Activated CD4-positive, alpha-beta memory T cell treated with anti-CD3 and anti-CD28 coated beads for 36 hours (primary cell): ENCODE results near the gene HSPA1L. TPM values are rescaled to one million over a fixed set of nuclear protein-coding genes. Genes with fewer than 3 reads are reported as not detected.

Experiments used
- CTCF ChIA-PET: fragments of 350-600 bp; sonication (Branson Sonifier 250); formaldehyde crosslinking; loops from one replicate; lab custom pipeline; 2021; ENCODE audit warnings: antibody characterized with exemption, inconsistent platforms; lab: Charles Lee
- POLR2A ChIA-PET: fragments of 350-600 bp; sonication (Branson Sonifier 250); formaldehyde crosslinking; loops from one replicate; lab custom pipeline; 2021; ENCODE audit warnings: antibody characterized with exemption; lab: Charles Lee
- DNase-seq: peaks from one replicate; pipeline ENCODE4 v3.0.0-alpha.2; 2020
- H3K27ac Mint-ChIP-seq: one replicate; pipeline ENCODE4 v1.8.0; 2021; ENCODE audit warnings: mixed read lengths
- H3K27me3 Mint-ChIP-seq: one replicate; pipeline ENCODE4 v1.8.0; 2021; ENCODE audit warnings: mixed read lengths
- H3K36me3 Mint-ChIP-seq: one replicate; pipeline ENCODE4 v1.8.0; 2021; ENCODE audit warnings: mixed read lengths
- H3K4me1 Mint-ChIP-seq: one replicate; pipeline ENCODE4 v1.8.0; 2021; ENCODE audit warnings: low read depth, mixed read lengths
- H3K4me3 Mint-ChIP-seq: one replicate; pipeline ENCODE4 v1.8.0; 2021; ENCODE audit warnings: mild to moderate bottlenecking, mixed read lengths
- H3K9me3 Mint-ChIP-seq: one replicate; pipeline ENCODE4 v1.8.0; 2021; ENCODE audit warnings: mixed read lengths
- intact Hi-C: fragments of 100-400 bp; cut with micrococcal nuclease; formaldehyde crosslinking; loops from one replicate; pipeline ENCODE4 v1.15.1; 2023
- total RNA-seq, 2 experiments: library from RNA; stranded (reverse); gene quantifications; one replicate each; pipeline ENCODE4 v1.2.3, GENCODE V29; 2021

The HSPA1L gene
- total RNA-seq, 2 experiments from 2014 or later: 2.0 TPM

- Mint-ChIP-seq H3K4me1 (no peaks in the 10 kb centered on the region), H3K4me3 (no peak overlapping the region), H3K27me3 (no peaks in the 10 kb centered on the region), H3K9me3 (no peaks in the 10 kb centered on the region), H3K36me3 (peaks cover 47% of the 10 kb centered on the region), H3K27ac (no peak overlapping the region)
- POLR2A ChIA-PET: no interaction called here
- intact Hi-C loops: no loop called here
- no peak for DNase-seq
- CTCF ChIA-PET: no interaction called here
Measured at GRCh38 chr6:31763619-31763940, 51.5 kb downstream of the HSPA1L start.

- POLR2A ChIA-PET: no interaction called here
- no peak overlapping the region for H3K27ac Mint-ChIP-seq
Measured at GRCh38 chr6:31762878-31763618, 52.0 kb downstream of the HSPA1L start.

GRCh38 chr6:31762356-31762755, 52.7 kb downstream of the HSPA1L start, which contains the start of gene SAPCD1:
Gene SAPCD1 (plus strand): TSS chr6:31762656. CDS start chr6:31763055, 399 bp downstream.
- intact Hi-C loops: no loop called here
- DNase-seq: no peak
- ChIA-PET CTCF (interaction anchor here (0.6 kb wide), 1 partner anchor 26 kb away, joined by 3 read pairs; no protein-coding TSS in a partner anchor), POLR2A (no interaction called here)
- Mint-ChIP-seq H3K36me3 (peaks cover 53% of the 10 kb centered on the region), H3K27me3 (no peaks in the 10 kb centered on the region), H3K4me3 (no peak within 1 kb of the TSS), H3K9me3 (no peaks in the 10 kb centered on the region), H3K4me1 (no peaks in the 10 kb centered on the region), H3K27ac (no peak within 1 kb of the TSS)

More at GRCh38 chr6:31762878-31763618, 52.0 kb downstream of the HSPA1L start:
- DNase-seq: no peak
- Mint-ChIP-seq H3K4me3 (no peak overlapping the region), H3K27me3 (no peaks in the 10 kb centered on the region), H3K4me1 (no peaks in the 10 kb centered on the region), H3K36me3 (peaks cover 51% of the 10 kb centered on the region), H3K9me3 (no peaks in the 10 kb centered on the region)
- intact Hi-C loops: no loop called here
- CTCF ChIA-PET: interaction anchor here (0.6 kb wide), 1 partner anchor 25 kb away, joined by 3 read pairs; no protein-coding TSS in a partner anchor

- peaks cover 54% of the 10 kb centered on the region for H3K36me3 Mint-ChIP-seq
- CTCF ChIA-PET: interaction anchor here (1.2 kb wide), 1 partner anchor 8 kb away, joined by 4 read pairs; no protein-coding TSS in a partner anchor
- H3K27ac Mint-ChIP-seq: no peak overlapping the region
- intact Hi-C loops: no loop called here
- H3K4me3 Mint-ChIP-seq: no peak overlapping the region
- DNase-seq: no peak
- POLR2A ChIA-PET: no interaction called here
- H3K4me1 Mint-ChIP-seq: no peaks in the 10 kb centered on the region
- H3K9me3 Mint-ChIP-seq: no peaks in the 10 kb centered on the region
- H3K27me3 Mint-ChIP-seq: no peaks in the 10 kb centered on the region
Measured at GRCh38 chr6:31761343-31761742, 53.7 kb downstream of the HSPA1L start.

- intact Hi-C loops: no loop called here
- CTCF ChIA-PET: interaction anchor here (1.2 kb wide), 1 partner anchor 9 kb away, joined by 4 read pairs; no protein-coding TSS in a partner anchor
- DNase-seq: no peak
- H3K4me1 Mint-ChIP-seq: no peaks in the 10 kb centered on the region
- no peaks in the 10 kb centered on the region for H3K9me3 Mint-ChIP-seq
- H3K4me3 Mint-ChIP-seq: no peak overlapping the region
- no peaks in the 10 kb centered on the region for H3K27me3 Mint-ChIP-seq
- H3K27ac Mint-ChIP-seq: no peak overlapping the region
- POLR2A ChIA-PET: no interaction called here
- peaks cover 54% of the 10 kb centered on the region for H3K36me3 Mint-ChIP-seq
Measured at GRCh38 chr6:31760790-31761189, 54.3 kb downstream of the HSPA1L start.

Other genes starting within 250 kb of the HSPA1L start
- gene LTA, start 243.0 kb downstream of the HSPA1L start, total RNA-seq: 100 to 1,000 TPM; 696 to 733 TPM
- gene TNF, start 239.7 kb downstream of the HSPA1L start, total RNA-seq: 100 to 1,000 TPM; 165 to 167 TPM
- 100 to 1,000 TPM; 161 to 164 TPM for gene LTB, start 232.9 kb downstream of the HSPA1L start, total RNA-seq
- 10 to 100 TPM; 15.7 to 16.9 TPM for gene LST1, start 229.0 kb downstream of the HSPA1L start, total RNA-seq
- 10 to 100 TPM; 11.7 to 12.2 TPM for gene NCR3, start 222.3 kb downstream of the HSPA1L start, total RNA-seq
- 10 to 100 TPM; 26.1 to 29.0 TPM for gene AIF1, start 200.0 kb downstream of the HSPA1L start, total RNA-seq
- gene PRRC2A, start 194.6 kb downstream of the HSPA1L start, total RNA-seq: 100 to 1,000 TPM; 246 to 257 TPM
- gene BAG6, start 162.6 kb downstream of the HSPA1L start, total RNA-seq: 100 to 1,000 TPM; 351 to 354 TPM
- 1 to 10 TPM; 2.9 to 3.1 TPM for gene APOM, start 159.4 kb downstream of the HSPA1L start, total RNA-seq
- 10 to 100 TPM; 15.8 to 16.9 TPM for gene C6orf47, start 154.5 kb downstream of the HSPA1L start, total RNA-seq
- gene GPANK1, start 150.3 kb downstream of the HSPA1L start, total RNA-seq: 10 to 100 TPM; 31.6 to 32.3 TPM
- 100 to 1,000 TPM; 227 to 234 TPM for gene CSNK2B, start 149.2 kb downstream of the HSPA1L start, total RNA-seq
- gene LY6G5B, start 145.3 kb downstream of the HSPA1L start, total RNA-seq: 10 to 100 TPM in 1 of 2 experiments, 1 to 10 TPM in 1; 9.2 to 11.6 TPM
- gene LY6G5C, start 134.2 kb downstream of the HSPA1L start, total RNA-seq: 1 to 10 TPM; 1.4 to 1.8 TPM
- 10 to 100 TPM; 29.1 to 29.6 TPM for gene ABHD16A, start 112.0 kb downstream of the HSPA1L start, total RNA-seq
- gene LY6G6F, start 108.4 kb downstream of the HSPA1L start, total RNA-seq: not detected
- gene LY6G6D, start 99.9 kb downstream of the HSPA1L start, total RNA-seq: not detected
- not detected for gene LY6G6C, start 93.5 kb downstream of the HSPA1L start, total RNA-seq
- gene MPIG6B, start 91.9 kb downstream of the HSPA1L start, total RNA-seq: not detected
- gene DDAH2, start 86.0 kb downstream of the HSPA1L start, total RNA-seq: 1 to 10 TPM; 6.2 to 6.6 TPM
- gene CLIC1, start 78.8 kb downstream of the HSPA1L start, total RNA-seq: 100 to 1,000 TPM; 430 to 442 TPM
- gene MSH5, start 75.3 kb downstream of the HSPA1L start, total RNA-seq: 10 to 100 TPM; 80.9 to 83.8 TPM
- gene SAPCD1, start 52.6 kb downstream of the HSPA1L start, total RNA-seq: 10 to 100 TPM; 11.3 to 13.2 TPM
- gene VWA7, start 38.0 kb downstream of the HSPA1L start, total RNA-seq: 1 to 10 TPM; 2.0 to 2.1 TPM
- 100 to 1,000 TPM; 141 to 153 TPM for gene VARS1, start 19.5 kb downstream of the HSPA1L start, total RNA-seq
- gene LSM2, start 8.3 kb downstream of the HSPA1L start, total RNA-seq: 100 to 1,000 TPM; 142 to 143 TPM
- gene HSPA1A, start 260 bp upstream of the HSPA1L start, total RNA-seq: 10 to 100 TPM; 68.5 to 69.9 TPM
- gene HSPA1B, start 12.5 kb upstream of the HSPA1L start, total RNA-seq: 10 to 100 TPM; 59.5 to 62.3 TPM
- gene NEU1, start 47.5 kb upstream of the HSPA1L start, total RNA-seq: 10 to 100 TPM; 13.0 to 13.4 TPM
- under 1 TPM in 1 of 2 experiments, not detected in 1; 0.17 TPM for gene SLC44A4, start 63.7 kb upstream of the HSPA1L start, total RNA-seq
- gene EHMT2, start 82.4 kb upstream of the HSPA1L start, total RNA-seq: 10 to 100 TPM; 45.5 to 46.0 TPM
- 1 to 10 TPM; 1.8 to 2.0 TPM for gene ZBTB12, start 86.8 kb upstream of the HSPA1L start, total RNA-seq
- 1 to 10 TPM in 1 of 2 experiments, under 1 TPM in 1; 0.97 to 1.0 TPM for gene C2, start 112.4 kb upstream of the HSPA1L start, total RNA-seq
- gene CFB, start 130.8 kb upstream of the HSPA1L start, total RNA-seq: under 1 TPM; 0.76 to 0.82 TPM
- gene NELFE, start 143.7 kb upstream of the HSPA1L start, total RNA-seq: 10 to 100 TPM; 87.1 to 89.0 TPM
- gene SKIC2, start 143.9 kb upstream of the HSPA1L start, total RNA-seq: 100 to 1,000 TPM in 1 of 2 experiments, 10 to 100 TPM in 1; 95.7 to 101 TPM
- 10 to 100 TPM; 10.8 to 12.3 TPM for gene DXO, start 156.9 kb upstream of the HSPA1L start, total RNA-seq
- 1 to 10 TPM; 4.5 to 4.8 TPM for gene C4A, start 166.8 kb upstream of the HSPA1L start, total RNA-seq
- 1 to 10 TPM; 3.1 to 5.5 TPM for gene C4B, start 199.5 kb upstream of the HSPA1L start, total RNA-seq
- under 1 TPM in 1 of 2 experiments, not detected in 1; 0.24 TPM for gene CYP21A2, start 223.1 kb upstream of the HSPA1L start, total RNA-seq